AG08396 (cell line): ENCODE data around the gene DNAJB6.

Experiments used
- DNase-seq: peaks from one replicate; pipeline ENCODE4 v3.0.0; 2012; ENCODE audit warnings: low spot score, mixed read lengths

DNAJB6 gene

DNA sequence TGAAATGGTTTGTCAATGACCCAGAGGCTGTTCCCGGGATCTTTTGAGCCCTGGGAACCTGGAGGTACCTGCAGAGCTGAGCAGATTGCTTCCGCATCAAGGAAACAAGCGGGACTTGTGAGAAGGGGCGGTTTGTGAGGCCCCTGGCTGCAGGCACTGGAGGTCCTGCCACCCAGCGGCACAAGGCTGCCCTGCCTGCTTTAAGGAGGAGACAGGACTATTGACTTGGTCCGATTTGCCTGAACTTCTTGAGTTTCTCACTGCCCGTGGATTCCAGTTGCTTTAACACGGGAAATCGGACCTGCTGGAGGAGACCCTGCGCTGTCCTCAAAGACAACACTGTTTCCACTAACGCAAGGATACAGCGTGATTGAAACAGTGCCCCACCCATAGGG, 130.1 kb downstream of the DNAJB6 start:
- DNase-seq, result no peak
